Neural crest cell (in vitro differentiated cells): ENCODE measurements around the gene PRIM2. TPM values are rescaled to one million over a fixed set of nuclear protein-coding genes. Genes with fewer than 3 reads are reported as not detected.
"Not testable (repeated sequence)": the region's sequence is repeated elsewhere in the genome, so short reads cannot be mapped to it uniquely, and the experiment has no call there.

Experiments
- DNase-seq: peaks from one replicate; pipeline ENCODE4 v3.0.0; 2021; ENCODE audit warnings: low read depth, mixed read lengths, low spot score
- H3K27ac Mint-ChIP-seq: one replicate; pipeline ENCODE4 v1.8.0; 2021; ENCODE audit warnings: mild to moderate bottlenecking, mixed read lengths; ENCODE audit not compliant: unreplicated experiment
- H3K27me3 Mint-ChIP-seq: 2 replicates; pipeline ENCODE4 v1.8.0; 2021; ENCODE audit warnings: low read depth, mild to moderate bottlenecking, mixed read lengths
- H3K36me3 Mint-ChIP-seq: 2 replicates; pipeline ENCODE4 v1.8.0; 2021; ENCODE audit warnings: low read depth, mild to moderate bottlenecking, mixed read lengths
- H3K4me1 Mint-ChIP-seq: 2 replicates; pipeline ENCODE4 v1.8.0; 2021; ENCODE audit warnings: mixed read lengths
- H3K4me3 Mint-ChIP-seq: one replicate; pipeline ENCODE4 v1.8.0; 2021; ENCODE audit warnings: mild to moderate bottlenecking, mixed read lengths
- H3K9me3 Mint-ChIP-seq: 2 replicates; pipeline ENCODE4 v1.8.0; 2021; ENCODE audit warnings: mixed read lengths
- total RNA-seq: library from RNA; stranded (reverse); gene quantifications from 2 replicates; pipeline ENCODE4 v1.2.1, GENCODE V29; 2021
- TF ChIP-seq, protein P1 (sequence below): fragments of 200-600 bp; sonication (generic); conservative IDR thresholded peaks from 2 replicates; pipeline ENCODE4 v1.5.0; 2021; ENCODE audit warnings: antibody characterized with exemption, mild to moderate bottlenecking

Gene PRIM2
- total RNA-seq, 1 donor from 2014 or later: 35.6 TPM

DNA sequence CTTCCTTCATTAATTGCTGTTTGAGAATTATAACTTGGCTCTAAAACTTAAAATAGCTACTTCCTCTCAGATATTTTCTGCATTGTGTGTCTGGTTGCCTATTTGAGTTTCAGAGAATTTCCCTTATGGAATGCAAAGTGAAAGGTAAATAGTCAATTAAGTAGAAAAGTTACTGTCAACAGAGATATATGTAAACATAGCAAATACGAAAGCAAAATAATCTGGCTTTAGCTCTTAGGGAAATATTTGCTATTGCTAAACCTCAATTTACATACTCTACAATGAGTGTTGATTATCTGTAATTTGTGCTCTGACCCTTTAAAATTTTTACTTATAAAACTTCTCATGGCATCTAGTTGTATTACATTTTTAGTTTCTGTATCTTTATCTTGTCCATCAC is 54.3 kb downstream of the PRIM2 start:
- peaks cover 14% of the 10 kb centered on the region for H3K36me3 Mint-ChIP-seq
- not testable (repeated sequence) for H3K27me3 Mint-ChIP-seq, H3K27ac Mint-ChIP-seq, H3K4me3 Mint-ChIP-seq, H3K9me3 Mint-ChIP-seq, H3K4me1 Mint-ChIP-seq, DNase-seq

- H3K36me3 Mint-ChIP-seq: peaks cover 14% of the 10 kb centered on the region
- not testable (repeated sequence) for H3K9me3 Mint-ChIP-seq, H3K4me1 Mint-ChIP-seq, H3K27me3 Mint-ChIP-seq, H3K4me3 Mint-ChIP-seq, DNase-seq
- H3K27ac Mint-ChIP-seq: peak overlapping the region; percentile 35
Measured at GRCh38 chr6:57374764-57375163, 57.3 kb downstream of the PRIM2 start.

- H3K27me3 Mint-ChIP-seq: not testable (repeated sequence)
Measured at GRCh38 chr6:57376083-57376482, 58.7 kb downstream of the PRIM2 start.

GRCh38 chr6:57389038-57389592 is 71.7 kb downstream of the PRIM2 start:
- H3K9me3 Mint-ChIP-seq, DNase-seq, H3K4me1 Mint-ChIP-seq, H3K27me3 Mint-ChIP-seq, H3K4me3 Mint-ChIP-seq, H3K27ac Mint-ChIP-seq: not testable (repeated sequence)
- peaks cover 30% of the 10 kb centered on the region for H3K36me3 Mint-ChIP-seq

More at GRCh38 chr6:57376083-57376482, 58.7 kb downstream of the PRIM2 start:
- not testable (repeated sequence) for H3K27ac Mint-ChIP-seq, DNase-seq, H3K9me3 Mint-ChIP-seq, H3K4me1 Mint-ChIP-seq, H3K4me3 Mint-ChIP-seq
- peaks cover 20% of the 10 kb centered on the region for H3K36me3 Mint-ChIP-seq

DNA sequence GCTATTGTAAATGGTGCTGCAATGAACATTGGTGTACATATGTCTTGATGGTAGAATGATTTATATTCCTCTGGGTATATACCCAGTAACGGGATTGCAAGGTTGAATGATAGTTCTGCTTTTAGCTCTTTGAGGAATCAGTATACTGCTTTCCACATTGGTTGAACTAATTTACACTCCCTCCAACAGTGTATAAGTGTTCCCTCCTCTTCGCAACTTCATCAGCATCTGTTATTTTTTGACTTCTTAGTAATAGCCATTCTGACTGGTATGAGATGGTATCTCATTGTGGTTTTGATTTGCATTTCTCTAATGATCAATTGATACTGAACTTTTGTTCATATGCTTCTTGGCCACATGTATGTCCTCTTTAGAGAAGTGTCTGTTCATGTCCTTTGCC is 73.4 kb downstream of the PRIM2 start:
- not testable (repeated sequence) for DNase-seq, H3K4me1 Mint-ChIP-seq, H3K27me3 Mint-ChIP-seq, H3K27ac Mint-ChIP-seq, H3K4me3 Mint-ChIP-seq, H3K9me3 Mint-ChIP-seq
- H3K36me3 Mint-ChIP-seq: peaks cover 38% of the 10 kb centered on the region

- DNase-seq, H3K27me3 Mint-ChIP-seq, H3K4me1 Mint-ChIP-seq, H3K27ac Mint-ChIP-seq, H3K4me3 Mint-ChIP-seq: not testable (repeated sequence)
- H3K9me3 Mint-ChIP-seq: peaks cover 12% of the 10 kb centered on the region
- H3K36me3 Mint-ChIP-seq: peaks cover 47% of the 10 kb centered on the region
Measured at GRCh38 chr6:57392047-57392446, 74.6 kb downstream of the PRIM2 start.

GRCh38 chr6:57419341-57419740 is 101.9 kb downstream of the PRIM2 start:
- H3K4me3 Mint-ChIP-seq, DNase-seq, H3K9me3 Mint-ChIP-seq, H3K4me1 Mint-ChIP-seq, H3K27me3 Mint-ChIP-seq, H3K27ac Mint-ChIP-seq: not testable (repeated sequence)
- peaks cover 11% of the 10 kb centered on the region for H3K36me3 Mint-ChIP-seq

DNA sequence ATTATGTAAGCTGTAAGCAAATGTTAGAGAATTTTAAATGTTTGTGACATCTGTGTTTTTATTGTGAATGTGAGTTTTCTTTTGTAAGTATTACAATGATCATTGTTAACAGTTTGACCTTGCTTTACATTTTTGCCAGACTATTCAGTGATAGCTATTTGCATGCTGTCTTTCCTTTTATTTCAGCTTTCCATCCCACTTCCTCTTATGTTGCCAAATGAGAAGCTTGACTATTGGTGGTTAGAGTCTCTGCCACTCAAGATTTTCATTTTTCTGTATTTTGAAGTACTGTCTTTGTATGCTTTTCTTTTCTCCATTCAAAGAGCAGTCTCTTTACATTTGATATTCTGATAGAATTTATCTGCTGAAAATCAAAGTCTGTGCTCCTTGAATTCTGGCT is 104.1 kb downstream of the PRIM2 start:
- Mint-ChIP-seq H3K36me3 (peaks cover 7% of the 10 kb centered on the region), H3K4me3 (no peak overlapping the region), H3K4me1 (peaks cover 10% of the 10 kb centered on the region), H3K9me3 (no peaks in the 10 kb centered on the region), H3K27me3 (no peaks in the 10 kb centered on the region), H3K27ac (peak overlapping the region; percentile 36)
- TF ChIP-seq, protein P1, sequence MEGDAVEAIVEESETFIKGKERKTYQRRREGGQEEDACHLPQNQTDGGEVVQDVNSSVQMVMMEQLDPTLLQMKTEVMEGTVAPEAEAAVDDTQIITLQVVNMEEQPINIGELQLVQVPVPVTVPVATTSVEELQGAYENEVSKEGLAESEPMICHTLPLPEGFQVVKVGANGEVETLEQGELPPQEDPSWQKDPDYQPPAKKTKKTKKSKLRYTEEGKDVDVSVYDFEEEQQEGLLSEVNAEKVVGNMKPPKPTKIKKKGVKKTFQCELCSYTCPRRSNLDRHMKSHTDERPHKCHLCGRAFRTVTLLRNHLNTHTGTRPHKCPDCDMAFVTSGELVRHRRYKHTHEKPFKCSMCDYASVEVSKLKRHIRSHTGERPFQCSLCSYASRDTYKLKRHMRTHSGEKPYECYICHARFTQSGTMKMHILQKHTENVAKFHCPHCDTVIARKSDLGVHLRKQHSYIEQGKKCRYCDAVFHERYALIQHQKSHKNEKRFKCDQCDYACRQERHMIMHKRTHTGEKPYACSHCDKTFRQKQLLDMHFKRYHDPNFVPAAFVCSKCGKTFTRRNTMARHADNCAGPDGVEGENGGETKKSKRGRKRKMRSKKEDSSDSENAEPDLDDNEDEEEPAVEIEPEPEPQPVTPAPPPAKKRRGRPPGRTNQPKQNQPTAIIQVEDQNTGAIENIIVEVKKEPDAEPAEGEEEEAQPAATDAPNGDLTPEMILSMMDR: no peak
- no peak for DNase-seq

DNA sequence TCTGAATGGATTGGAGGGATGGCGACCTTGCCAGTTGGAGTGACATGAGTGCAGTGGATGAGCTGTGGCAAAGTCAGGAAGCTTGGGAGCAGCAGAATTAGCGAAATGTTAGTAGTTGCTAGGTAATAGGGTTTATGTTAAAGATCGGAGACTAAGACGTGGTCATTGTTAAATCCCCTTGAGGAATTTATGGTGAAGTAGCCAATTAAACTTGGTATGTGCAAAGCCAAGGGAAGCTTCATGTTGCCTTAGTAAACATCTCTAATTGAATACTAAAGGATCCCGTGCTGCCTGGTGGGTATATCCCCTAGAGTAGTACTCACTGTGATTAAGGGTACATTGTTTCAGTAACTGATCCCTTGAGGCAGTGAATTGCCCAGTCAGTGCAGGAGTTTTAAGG is 106.0 kb downstream of the PRIM2 start:
- DNase-seq: no peak
- H3K4me1 Mint-ChIP-seq: peaks cover 10% of the 10 kb centered on the region
- H3K9me3 Mint-ChIP-seq: no peaks in the 10 kb centered on the region
- no peaks in the 10 kb centered on the region for H3K27me3 Mint-ChIP-seq
- no peak overlapping the region for H3K27ac Mint-ChIP-seq
- TF ChIP-seq, protein P1: no peak
- H3K36me3 Mint-ChIP-seq: peaks cover 7% of the 10 kb centered on the region
- no peak overlapping the region for H3K4me3 Mint-ChIP-seq

DNA sequence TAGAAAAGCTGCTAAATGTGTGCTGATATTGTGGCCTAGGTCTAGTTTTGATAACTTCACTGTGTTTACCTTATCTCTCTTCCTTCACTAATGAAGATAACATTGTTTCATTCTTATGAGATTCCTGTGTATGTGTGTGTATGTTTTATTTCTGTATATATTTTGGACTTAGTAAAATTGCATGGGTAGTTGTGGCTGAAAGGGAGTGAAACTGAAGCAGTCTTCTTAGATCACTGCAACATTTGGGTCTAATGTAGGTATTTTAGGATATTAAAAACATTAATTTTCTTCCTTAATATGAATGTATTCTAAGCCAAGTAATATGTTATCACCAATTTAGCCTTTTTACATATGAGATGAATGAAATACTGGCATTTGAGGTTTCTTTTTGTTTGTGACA is 114.3 kb downstream of the PRIM2 start:
- H3K9me3 Mint-ChIP-seq, DNase-seq, H3K4me1 Mint-ChIP-seq, H3K27ac Mint-ChIP-seq, H3K27me3 Mint-ChIP-seq, H3K4me3 Mint-ChIP-seq, H3K36me3 Mint-ChIP-seq: not testable (repeated sequence)
